Fibroblast of lung (primary cell): ENCODE data around the gene FOXQ1. TPM values are rescaled to one million over a fixed set of nuclear protein-coding genes. Genes with fewer than 3 reads are reported as not detected.

Experiments
- DNase-seq, 2 donors: peaks; one replicate each; pipeline versions ENCODE4 v3.0.0 to v3.0.0-alpha.2; 2010; ENCODE audit warnings: low read depth in 2 of 2
- H2AFZ ChIP-seq: 2 replicates; pipeline ENCODE4 v1.5.1; 2012; ENCODE audit warnings: low read length, control low read depth, inconsistent platforms
- H3K27ac ChIP-seq: 2 replicates; pipeline ENCODE4 v1.5.1; 2011; ENCODE audit warnings: low read length, control low read depth; ENCODE audit not compliant: insufficient read depth
- H3K27me3 ChIP-seq: 2 replicates; pipeline ENCODE4 v1.5.1; 2011; ENCODE audit warnings: mild to moderate bottlenecking, low read length; ENCODE audit not compliant: control insufficient read depth, insufficient read depth
- H3K36me3 ChIP-seq: 2 replicates; pipeline ENCODE4 v1.5.1; 2011; ENCODE audit warnings: low read length; ENCODE audit not compliant: control insufficient read depth, insufficient read depth
- H3K4me1 ChIP-seq: 2 replicates; pipeline ENCODE4 v1.5.1; 2011; ENCODE audit warnings: low read length; ENCODE audit not compliant: control insufficient read depth, insufficient read depth; ENCODE audit errors: extremely low read depth
- H3K4me2 ChIP-seq: 2 replicates; pipeline ENCODE4 v1.5.1; 2011; ENCODE audit warnings: low read length, control low read depth; ENCODE audit not compliant: insufficient read depth; ENCODE audit errors: extremely low read depth
- H3K4me3 ChIP-seq, 4 experiments: fragments of 200-600 bp in 1 of 4; sonication (generic) in 1 of 4; replicated peaks in 1 of 4; 2 replicates each; pipeline ENCODE4 v1.5.1; 2011 to 2016; ENCODE audit warnings: low read length in 4 of 4, low read depth in 3 of 4, mild to moderate bottlenecking in 3 of 4, control low read depth in 2 of 4, inconsistent platforms in 1 of 4, mixed read lengths in 1 of 4; ENCODE audit not compliant: insufficient read depth in 1 of 4; ENCODE audit errors: control extremely low read depth in 1 of 4
- H3K79me2 ChIP-seq: 2 replicates; pipeline ENCODE4 v1.5.1; 2012; ENCODE audit warnings: mild to moderate bottlenecking, low read length, inconsistent platforms; ENCODE audit not compliant: control insufficient read depth, insufficient read depth
- H3K9ac ChIP-seq: 2 replicates; pipeline ENCODE4 v1.5.1; 2011; ENCODE audit warnings: mild to moderate bottlenecking, low read length, control low read depth; ENCODE audit not compliant: insufficient read depth
- H3K9me3 ChIP-seq: 2 replicates; pipeline ENCODE4 v1.5.1; 2012; ENCODE audit warnings: low read depth, low read length; ENCODE audit not compliant: control insufficient read depth, insufficient read depth
- H4K20me1 ChIP-seq: 2 replicates; pipeline ENCODE4 v1.5.1; 2011; ENCODE audit warnings: low read length; ENCODE audit not compliant: control insufficient read depth, insufficient read depth; ENCODE audit errors: extremely low read depth
- CTCF ChIP-seq, 2 donors: IDR thresholded peaks in 1 of 2; conservative IDR thresholded peaks in 1 of 2; 1 replicate in 1 of 2; 2 replicates in 1 of 2; pipeline ENCODE4 v1.5.1; 2011 to 2012; ENCODE audit warnings: low read length in 2 of 2, control low read depth in 1 of 2, inconsistent platforms in 1 of 2, low read depth in 1 of 2, mild to moderate bottlenecking in 1 of 2
- EZH2 ChIP-seq: IDR thresholded peaks from 2 replicates; pipeline ENCODE4 v1.5.1; 2012; ENCODE audit warnings: low read length, control low read depth, mild to moderate bottlenecking; ENCODE audit errors: missing control alignments
- polyA plus RNA-seq, 2 donors: library from polyadenylated mRNA; depleted of rRNA in 1 of 2; stranded (reverse) in 1 of 2; unstranded in 1 of 2; fragments of >200 nt; gene quantifications; 2 replicates each; pipeline ENCODE4 v1.2.1, GENCODE V29; 2011 to 2012; ENCODE audit warnings: missing spikeins in 1 of 2
- total RNA-seq: library from RNA; depleted of rRNA; stranded (reverse); fragments of >200 nt; gene quantifications from 2 replicates; pipeline ENCODE4 v1.2.1, GENCODE V29; 2014

The FOXQ1 gene
- total and polyA plus RNA-seq, 2 donors (not counting 1 experiment from before 2014, with no cell fraction given), result 1.8 to 2.0 TPM

DNA sequence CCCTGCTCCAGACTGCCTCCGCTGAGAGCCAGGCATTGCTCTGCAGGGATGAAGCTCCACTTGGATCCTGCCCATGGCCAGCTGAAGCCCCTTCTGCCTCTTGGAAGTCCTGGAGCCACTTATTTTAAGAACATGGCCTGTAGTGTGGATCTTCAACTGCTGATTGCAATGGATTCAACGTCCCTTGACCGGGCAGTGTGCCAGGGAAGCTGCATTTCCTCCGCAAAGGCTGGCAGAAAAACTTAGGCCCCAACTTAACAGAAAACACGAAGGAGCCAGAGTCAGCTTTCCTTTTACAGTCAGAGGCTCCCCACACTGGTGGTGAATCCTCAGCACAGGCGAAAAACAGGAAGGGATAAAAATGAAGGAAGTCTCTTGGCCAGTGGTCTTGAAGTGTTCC, 26.3 kb upstream of the FOXQ1 start:
- Histone ChIP-seq H3K9ac (no peak overlapping the region), H3K27me3 (no peaks in the 10 kb centered on the region), H3K79me2 (no peaks in the 10 kb centered on the region), H4K20me1 (no peaks in the 10 kb centered on the region), H3K27ac (peak overlapping the region; percentile 29), H3K4me3 (no peak overlapping the region), H3K9me3 (no peaks in the 10 kb centered on the region), H2AFZ (peak overlapping the region; percentile 36), H3K4me2 (peak overlapping the region; percentile 60), H3K4me1 (peaks cover 14% of the 10 kb centered on the region), H3K36me3 (no peaks in the 10 kb centered on the region)
- no peak for TF ChIP-seq CTCF (conservative IDR thresholded peaks at IDR 0.05 in 1 of 2, IDR thresholded peaks at IDR 0.05 in 1 of 2; ENCODE audit: low read depth in 1 of 2, low read length in 2 of 2)
- peak in 1 of 2 donors; percentile 54 for DNase-seq

- no peak overlapping the region for H3K4me3 ChIP-seq
- peak; percentile 22 to 82 for DNase-seq
- TF ChIP-seq EZH2, result no peak
- TF ChIP-seq CTCF (conservative IDR thresholded peaks at IDR 0.05 in 1 of 2, IDR thresholded peaks at IDR 0.05 in 1 of 2; ENCODE audit: low read depth in 1 of 2, low read length in 2 of 2), result no peak
- no peak overlapping the region for H3K9ac ChIP-seq
- H3K4me1 ChIP-seq, result peaks cover 14% of the 10 kb centered on the region
- peak overlapping the region; percentile 36 for H2AFZ ChIP-seq
- H3K4me2 ChIP-seq, result peak overlapping the region; percentile 60
- peak overlapping the region; percentile 29 for H3K27ac ChIP-seq
- no peaks in the 10 kb centered on the region for H3K36me3 ChIP-seq
- H3K27me3 ChIP-seq, result no peaks in the 10 kb centered on the region
- H4K20me1 ChIP-seq, result no peaks in the 10 kb centered on the region
- H3K9me3 ChIP-seq, result no peaks in the 10 kb centered on the region
- no peaks in the 10 kb centered on the region for H3K79me2 ChIP-seq
Observed at GRCh38 chr6:1285956-1286355, 25.9 kb upstream of the FOXQ1 start.

DNA sequence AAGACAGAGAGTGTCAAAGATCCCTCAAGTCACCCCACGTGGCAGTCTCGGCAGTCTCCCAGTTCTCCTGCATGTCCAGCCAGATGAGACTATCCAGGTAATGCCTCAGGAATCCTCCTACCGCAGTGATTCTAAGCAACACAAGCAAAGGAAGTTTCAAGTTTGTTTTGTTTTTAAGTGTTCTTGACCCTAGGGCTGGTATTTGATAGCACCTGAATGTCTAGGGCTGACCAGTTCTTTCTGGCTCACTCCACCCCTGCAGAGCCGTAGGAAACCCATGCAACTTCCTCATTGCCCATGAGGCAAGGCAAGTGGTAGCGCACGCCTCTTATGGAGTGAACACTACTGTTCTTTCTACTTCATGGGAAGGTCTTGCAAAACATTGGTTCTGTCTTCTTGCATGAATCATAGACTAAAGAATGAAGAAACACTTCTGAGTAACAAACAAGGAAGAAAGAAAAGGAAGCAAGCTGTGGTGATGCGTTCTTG, 24.8 kb upstream of the FOXQ1 start:
- Histone ChIP-seq H3K27ac (peak overlapping the region; percentile 29), H3K4me3 (no peak overlapping the region), H3K4me2 (no peak overlapping the region), H2AFZ (no peak overlapping the region), H3K27me3 (no peaks in the 10 kb centered on the region), H3K9ac (no peak overlapping the region), H3K9me3 (no peaks in the 10 kb centered on the region), H3K36me3 (no peaks in the 10 kb centered on the region), H4K20me1 (no peaks in the 10 kb centered on the region), H3K4me1 (peaks cover 14% of the 10 kb centered on the region), H3K79me2 (no peaks in the 10 kb centered on the region)
- TF ChIP-seq EZH2 (no peak), CTCF (conservative IDR thresholded peaks at IDR 0.05 in 1 of 2, IDR thresholded peaks at IDR 0.05 in 1 of 2; ENCODE audit: low read depth in 1 of 2, low read length in 2 of 2) (no peak)
- DNase-seq, result peak; percentile 78 to 93
